SK-N-DZ (cell line): ENCODE results near the gene SLC38A10.
"Not testable (repeated sequence)": the region's sequence is repeated elsewhere in the genome, so short reads cannot be mapped to it uniquely, and the experiment has no call there.

Source experiments
- DNase-seq: peaks from one replicate; pipeline ENCODE4 v3.0.0-alpha.2; 2015; ENCODE audit warnings: low spot score

Gene SLC38A10

GRCh38 chr17:81312624-81313325 lies 17.7 kb upstream of the SLC38A10 start:
- DNase-seq = no peak

- DNase-seq = no peak
Observed at GRCh38 chr17:81311946-81312345, 16.8 kb upstream of the SLC38A10 start.

DNA sequence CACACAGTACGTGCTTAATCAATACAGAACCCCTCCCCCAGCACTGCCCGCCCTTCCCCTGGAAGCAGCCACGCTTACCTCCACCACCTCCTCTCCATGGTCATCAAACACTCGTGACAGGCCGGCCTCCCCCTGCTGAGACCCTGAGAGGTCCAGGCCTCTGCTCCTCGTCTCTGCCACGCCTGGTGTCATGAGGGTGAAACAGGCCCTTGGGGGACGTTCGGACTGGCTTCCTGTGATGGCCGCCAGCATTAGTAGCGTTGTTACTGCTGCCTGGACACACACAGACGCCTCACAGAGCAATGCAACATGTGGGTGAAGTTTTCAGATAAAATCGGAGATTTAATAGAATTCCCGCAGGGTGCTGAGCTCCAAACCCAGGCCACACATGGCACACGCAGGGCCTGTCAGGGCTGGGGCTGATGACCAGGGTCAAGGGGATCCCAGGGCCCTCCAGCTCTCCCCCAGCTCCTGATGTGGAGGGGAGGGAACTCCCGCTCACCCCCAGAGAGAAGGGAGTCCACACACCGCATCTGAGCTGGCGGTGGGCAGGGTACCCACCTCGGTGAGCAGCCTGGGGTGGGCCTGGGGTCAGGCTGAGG lies 15.9 kb upstream of the SLC38A10 start:
- DNase-seq = no peak

DNA sequence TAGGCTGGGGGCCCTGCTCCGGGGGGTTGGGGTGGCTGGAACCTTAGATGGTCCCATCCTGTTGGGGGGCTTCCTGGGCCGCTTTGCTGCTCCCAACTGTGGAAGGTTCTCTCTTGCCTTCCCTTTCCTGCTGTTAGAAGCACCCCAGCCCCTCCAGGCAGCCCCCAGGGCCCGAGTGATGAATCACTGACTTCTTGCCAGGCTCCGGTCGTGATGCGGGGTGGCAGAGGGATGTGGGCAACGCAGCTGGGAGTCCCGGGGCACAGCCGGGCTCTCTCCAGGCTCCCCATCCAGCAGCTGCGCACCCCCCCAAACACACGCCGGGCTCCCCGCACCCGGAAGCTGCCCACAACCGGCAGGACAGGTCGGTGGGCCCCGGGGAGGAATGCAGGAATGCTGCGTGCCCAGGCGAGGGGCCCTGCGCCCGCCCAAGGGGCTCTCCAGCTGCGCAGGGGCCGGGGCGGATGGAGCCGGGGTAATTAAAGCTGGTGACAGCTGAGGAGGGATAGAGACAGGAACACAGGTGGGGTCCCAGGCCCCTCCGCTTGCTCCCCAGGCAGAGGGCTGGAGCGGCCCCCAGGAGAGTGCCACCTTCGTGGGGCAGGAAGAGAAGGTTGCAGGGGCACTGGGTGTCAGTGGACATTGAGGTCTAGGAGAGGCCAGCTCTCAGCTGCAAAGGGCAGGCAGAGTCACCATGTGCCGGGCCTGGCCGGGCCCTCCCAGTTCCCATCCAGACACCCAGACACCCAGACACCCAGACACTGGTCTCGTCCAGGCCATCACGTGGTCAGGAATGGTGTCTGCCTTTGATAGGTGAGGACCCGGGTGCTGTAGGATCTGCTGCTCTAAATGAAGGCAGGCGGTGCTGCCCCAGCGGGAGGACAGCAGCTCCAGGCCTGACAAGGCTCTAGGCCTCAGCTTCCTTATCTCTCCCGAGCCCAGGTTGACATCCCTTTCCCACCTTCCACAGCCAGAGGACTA lies 15.0 kb upstream of the SLC38A10 start:
- DNase-seq = peak; percentile 73

- peak; percentile 62 for DNase-seq
Observed at GRCh38 chr17:81309140-81309858, 14.2 kb upstream of the SLC38A10 start.

- DNase-seq = not testable (repeated sequence)
Observed at GRCh38 chr17:81308784-81309139, 13.7 kb upstream of the SLC38A10 start.

GRCh38 chr17:81307636-81308560 lies 12.8 kb upstream of the SLC38A10 start:
- no peak for DNase-seq

DNA sequence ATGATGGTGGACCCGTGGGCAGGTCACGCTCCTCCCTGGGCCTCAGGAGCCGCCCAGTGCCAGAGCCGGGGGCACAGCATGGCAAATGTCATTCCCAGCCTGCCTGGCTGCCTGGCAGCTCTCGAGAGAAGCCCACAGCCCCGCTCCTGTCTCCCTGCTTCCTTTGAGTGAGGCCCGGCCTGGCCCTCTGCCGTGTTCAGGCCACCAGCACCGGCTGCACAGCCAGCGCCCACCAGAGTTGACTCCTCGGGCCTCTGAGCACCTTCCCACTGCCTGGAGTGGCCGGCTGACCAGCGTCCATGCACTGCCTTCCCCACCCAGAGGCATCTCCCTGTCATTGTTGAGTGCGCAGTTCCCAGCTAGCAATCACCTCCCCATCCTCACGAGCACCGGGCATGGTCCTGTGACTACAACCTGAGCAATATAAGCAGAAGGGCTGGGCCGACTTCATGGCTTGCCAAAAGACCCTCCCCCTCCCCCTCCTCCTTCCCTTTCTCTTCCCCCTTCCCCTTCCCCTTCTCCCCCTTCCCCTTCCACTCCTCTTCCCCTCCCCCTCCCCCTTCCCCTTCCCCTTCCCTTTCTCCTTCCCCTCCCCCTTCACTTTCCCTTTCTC lies 11.9 kb upstream of the SLC38A10 start:
- no peak for DNase-seq

DNA sequence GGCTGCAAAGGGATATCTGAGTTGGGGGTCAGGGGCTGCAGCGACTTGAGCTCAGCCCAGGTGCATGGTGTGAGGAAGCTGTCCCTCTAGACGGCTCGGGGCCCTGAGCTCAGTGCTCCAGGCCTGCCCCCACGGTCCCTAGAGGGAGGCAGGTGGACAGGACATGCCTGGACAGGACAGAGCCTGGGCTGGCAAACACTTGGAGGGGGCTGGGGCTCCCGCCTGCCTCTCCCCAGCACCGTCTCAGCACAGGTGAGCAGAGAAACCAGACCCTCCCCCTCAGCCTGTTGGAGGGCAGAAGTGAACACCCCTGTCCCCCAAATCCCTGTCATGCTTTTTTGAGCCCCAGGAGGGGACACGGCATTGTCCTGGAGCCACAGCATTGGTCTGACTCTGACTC lies 11.4 kb upstream of the SLC38A10 start:
- no peak for DNase-seq

GRCh38 chr17:81305051-81305630 lies 10.0 kb upstream of the SLC38A10 start:
- no peak for DNase-seq

DNA sequence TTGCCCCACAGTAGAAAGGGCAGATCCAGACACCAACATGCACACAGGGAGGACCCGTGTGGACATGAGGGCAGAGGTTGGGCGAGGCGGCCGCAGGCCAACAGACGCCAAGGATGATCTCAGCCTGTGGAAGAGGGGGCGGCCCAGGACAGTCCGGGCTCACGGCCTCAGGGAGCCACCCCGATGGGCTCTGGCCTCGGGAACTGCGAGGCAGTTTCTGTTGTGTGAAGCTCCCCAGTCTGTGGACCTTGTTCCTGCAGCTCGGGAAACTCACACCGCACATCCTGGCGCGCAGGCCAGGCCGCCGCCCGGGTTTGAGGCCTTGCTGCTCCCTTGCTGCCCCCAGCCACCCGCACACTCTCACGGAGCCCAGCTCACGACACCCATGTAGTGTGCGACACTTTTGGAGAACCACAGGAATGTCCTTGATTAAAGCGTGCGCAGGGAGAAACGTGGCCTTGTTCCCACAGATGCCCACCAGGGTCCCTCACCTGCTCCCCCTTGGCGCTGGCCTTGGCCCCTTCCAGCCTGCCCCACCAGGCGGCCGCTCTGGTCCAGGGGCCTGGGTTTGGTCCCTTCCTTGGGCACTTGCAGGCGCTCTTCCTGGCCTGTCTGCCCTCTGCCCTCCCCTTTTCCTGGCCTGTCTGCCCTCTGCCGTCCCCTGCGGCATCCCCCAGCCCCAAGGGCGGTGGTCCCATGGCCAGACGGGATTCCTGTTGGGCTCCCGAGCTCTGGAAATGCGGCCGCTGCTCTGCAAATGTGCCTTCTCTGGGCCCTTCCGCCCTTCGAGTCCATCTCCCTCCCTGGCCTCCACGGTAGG lies 9.3 kb upstream of the SLC38A10 start:
- DNase-seq = no peak

GRCh38 chr17:81303385-81303784 lies 8.3 kb upstream of the SLC38A10 start:
- no peak for DNase-seq

- DNase-seq = peak; percentile 64
Observed at GRCh38 chr17:81302861-81303333, 7.8 kb upstream of the SLC38A10 start.

DNA sequence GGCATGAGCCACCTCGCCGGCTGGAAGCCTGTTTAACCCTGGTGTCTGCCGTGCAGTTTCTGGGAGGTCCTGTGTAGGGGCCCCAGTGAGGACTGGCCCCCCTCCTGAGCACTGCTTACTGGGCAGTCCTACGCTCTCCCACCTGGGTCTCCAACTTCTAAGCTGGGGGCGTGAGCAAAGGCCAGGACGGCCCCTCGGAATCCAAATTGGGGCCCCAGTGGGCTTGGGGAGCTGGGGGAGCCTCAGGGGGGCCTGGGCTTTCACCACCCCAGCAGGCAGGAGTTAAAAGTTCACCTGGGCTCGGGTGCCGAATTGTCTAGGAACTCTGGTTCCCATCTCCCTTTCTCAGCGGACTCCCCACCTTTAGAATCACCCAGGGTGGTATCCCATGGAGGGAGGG lies 7.2 kb upstream of the SLC38A10 start:
- no peak for DNase-seq

- no peak for DNase-seq
Observed at GRCh38 chr17:81301195-81302144, 6.4 kb upstream of the SLC38A10 start.

DNA sequence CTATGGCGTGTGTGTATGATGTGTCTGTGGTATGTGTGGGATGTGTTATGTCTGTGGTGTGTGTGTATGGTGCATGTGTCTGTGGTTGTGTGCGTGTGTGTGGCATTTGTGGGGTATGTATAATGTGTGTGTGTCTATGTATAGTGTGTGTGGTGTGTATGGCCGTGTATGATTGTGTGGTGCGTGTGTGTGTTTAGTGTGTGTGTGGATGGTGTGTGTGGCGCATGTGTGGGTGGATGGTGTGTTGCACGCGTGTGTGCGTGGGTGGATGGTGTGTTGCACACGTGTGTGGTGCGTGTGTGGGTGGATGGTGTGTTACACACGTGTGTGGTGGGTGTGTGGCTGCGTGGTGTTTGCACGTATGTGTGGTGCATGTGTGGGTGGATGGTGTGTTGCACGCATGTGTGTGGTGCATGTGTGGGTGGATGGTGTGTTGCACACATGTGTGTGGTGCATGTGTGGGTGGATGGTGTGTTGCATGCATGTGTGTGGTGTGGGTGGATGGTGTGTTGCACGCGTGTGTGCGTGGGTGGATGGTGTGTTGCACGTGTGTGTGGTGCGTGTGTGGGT lies 5.6 kb upstream of the SLC38A10 start:
- no peak for DNase-seq
